CD4-positive, alpha-beta T cell treated with Interleukin-2 at 100 ng/mL for 4 hours (primary cell): Measurements from ENCODE around the gene SLC46A3.
"Not testable (repeated sequence)": the region's sequence is repeated elsewhere in the genome, so short reads cannot be mapped to it uniquely, and the experiment has no call there.

ENCODE experiments used
- DNase-seq: peaks from one replicate; pipeline ENCODE4 v3.0.0-alpha.2; 2020; ENCODE audit warnings: low spot score

SLC46A3 gene

GRCh38 chr13:28730762-28731161 is 12.0 kb upstream of the SLC46A3 start:
- DNase-seq = no peak

GRCh38 chr13:28729541-28729940 is 10.8 kb upstream of the SLC46A3 start:
- no peak for DNase-seq

DNA sequence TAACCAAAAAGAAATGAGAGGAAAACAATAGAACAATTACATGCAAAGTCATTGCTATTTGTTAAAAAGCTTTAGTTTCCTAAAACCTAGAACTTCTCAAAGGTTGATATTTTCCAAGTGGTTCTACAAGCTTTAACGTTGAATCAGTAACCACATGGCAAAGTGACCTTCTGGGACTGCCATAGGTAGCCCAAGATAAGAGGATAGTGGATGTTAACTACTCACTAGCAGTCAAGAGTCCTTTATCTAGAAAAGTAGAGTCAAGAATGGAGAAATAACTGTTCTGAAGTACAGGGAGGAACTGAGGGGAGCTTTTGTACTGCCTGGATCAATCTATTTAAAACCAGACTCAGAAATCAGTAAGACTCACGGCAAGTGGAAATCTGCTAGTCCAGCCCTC is 9.9 kb upstream of the SLC46A3 start:
- DNase-seq = no peak

DNA sequence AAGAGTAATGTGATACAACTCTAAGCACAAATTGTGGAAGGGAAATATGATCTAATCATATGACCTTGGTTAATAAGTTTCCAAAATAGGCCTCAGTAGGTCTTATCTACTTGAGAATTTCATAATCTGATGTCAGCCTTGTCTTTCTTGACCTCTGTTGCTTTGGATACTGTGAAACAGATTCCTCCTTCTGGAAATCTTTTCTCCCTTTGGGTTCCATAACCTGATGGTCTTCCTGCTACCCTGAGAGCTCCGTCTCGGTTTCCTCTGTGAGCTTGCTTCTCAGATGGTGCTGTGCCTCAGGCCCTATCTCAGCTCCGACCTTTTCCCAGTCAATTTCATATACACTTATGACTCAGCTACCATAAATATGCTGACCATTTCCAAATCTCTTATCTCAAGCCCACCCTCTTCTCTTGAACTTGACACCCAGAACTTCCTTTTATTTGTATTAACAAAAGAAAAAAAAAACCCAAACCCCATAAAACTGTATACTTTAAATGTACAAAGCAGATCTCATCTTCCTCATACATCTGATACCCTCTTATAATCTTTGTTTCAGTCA is 6.4 kb upstream of the SLC46A3 start:
- no peak for DNase-seq

- no peak for DNase-seq
Observed at GRCh38 chr13:28723806-28724205, 5.0 kb upstream of the SLC46A3 start.

DNA sequence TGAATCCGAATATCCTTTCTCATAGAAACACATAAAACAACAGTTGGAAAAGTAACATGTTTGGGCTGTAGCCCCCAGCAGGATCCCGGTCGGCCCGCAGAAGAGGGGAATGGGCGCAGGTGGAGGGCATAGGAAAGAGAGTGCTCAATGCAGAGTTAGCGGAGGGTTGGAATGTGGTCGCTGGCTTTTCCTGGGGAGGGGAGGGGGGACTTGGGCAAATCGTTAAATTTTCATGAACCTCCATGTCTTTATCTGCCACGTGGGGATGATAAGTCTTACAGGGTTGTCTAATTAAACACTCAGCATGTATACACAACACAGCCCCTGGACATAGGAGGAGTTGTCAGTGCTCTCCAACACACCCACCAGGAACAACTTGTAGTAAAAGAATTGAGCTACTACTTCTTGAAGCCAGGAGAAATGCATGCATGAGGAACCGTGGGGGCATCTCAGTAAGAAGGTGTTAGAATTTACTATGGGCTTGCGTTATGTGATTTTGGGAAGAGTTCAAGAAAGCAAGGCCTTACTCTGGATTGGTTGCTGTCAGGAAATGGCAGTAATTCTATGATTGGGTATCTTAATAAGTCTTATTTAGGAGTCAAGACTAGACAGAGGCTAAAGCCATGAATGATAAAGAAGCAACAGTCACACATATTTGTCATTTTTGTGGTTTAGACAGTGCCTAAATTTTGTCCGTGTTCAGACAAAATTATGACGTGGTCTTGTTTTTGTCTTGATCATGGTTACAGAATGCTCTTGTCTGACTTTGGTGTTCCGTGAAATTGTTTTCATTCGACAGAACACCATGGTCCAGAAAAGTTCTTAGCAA is 671 bp upstream of the SLC46A3 start:
- no peak for DNase-seq

- no peak for DNase-seq
Observed at GRCh38 chr13:28718196-28718542, 601 bp downstream of the SLC46A3 start.

GRCh38 chr13:28717170-28717569 is 1.6 kb downstream of the SLC46A3 start:
- no peak for DNase-seq

DNA sequence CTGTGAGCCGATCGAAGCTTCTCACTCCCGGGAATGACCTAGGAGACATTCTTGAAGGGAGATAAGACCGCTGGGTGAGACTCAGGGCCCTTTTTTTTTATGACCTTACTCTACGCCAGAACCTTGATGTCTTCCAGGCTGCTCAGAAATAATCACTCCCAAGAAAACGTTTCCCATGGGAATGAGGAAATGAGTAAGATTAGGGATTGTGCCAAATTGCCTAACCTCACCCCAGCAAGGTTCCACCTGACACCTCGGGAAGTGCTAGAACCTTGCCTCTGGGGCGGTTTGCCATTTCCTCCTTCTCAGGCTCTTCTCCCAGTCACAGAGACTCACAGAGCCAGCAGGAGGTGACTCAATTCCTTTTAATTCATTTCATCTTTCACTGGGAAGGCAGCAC is 2.3 kb downstream of the SLC46A3 start:
- DNase-seq = no peak

GRCh38 chr13:28714651-28715050 is 4.1 kb downstream of the SLC46A3 start:
- no peak for DNase-seq

GRCh38 chr13:28710161-28710560 is 8.6 kb downstream of the SLC46A3 start:
- no peak for DNase-seq

GRCh38 chr13:28707629-28708427 is 10.9 kb downstream of the SLC46A3 start:
- peak; percentile 8 for DNase-seq

DNA sequence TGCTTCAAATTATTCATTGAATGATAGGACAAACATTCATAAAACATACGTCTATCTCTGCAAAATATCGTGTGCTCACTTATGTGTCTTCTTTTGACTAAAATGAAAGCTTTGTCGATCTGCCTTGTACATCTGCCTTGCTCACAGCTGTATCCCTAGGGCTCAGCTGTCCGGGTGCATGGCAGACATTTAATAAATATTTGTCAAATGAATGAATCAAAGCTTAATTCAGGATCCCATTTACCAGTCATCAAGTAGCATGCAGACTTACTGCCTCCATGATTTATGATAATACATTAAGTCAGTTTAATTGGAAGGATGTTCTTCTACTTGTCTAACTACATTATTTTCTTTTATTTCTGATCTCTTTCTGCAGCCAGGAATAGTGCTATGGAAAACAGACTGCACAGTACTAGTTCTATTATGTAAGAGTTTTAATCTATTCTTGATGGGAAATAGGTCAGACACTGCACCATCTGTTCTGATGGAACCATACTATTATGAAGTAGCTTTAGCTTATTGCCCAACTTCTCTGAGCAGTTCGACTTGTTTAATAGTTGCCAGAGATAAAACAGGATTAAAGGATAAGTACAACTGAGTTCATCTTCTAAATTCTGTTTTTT is 13.2 kb downstream of the SLC46A3 start:
- DNase-seq = no peak

- no peak for DNase-seq
Observed at GRCh38 chr13:28704919-28705318, 13.9 kb downstream of the SLC46A3 start.

DNA sequence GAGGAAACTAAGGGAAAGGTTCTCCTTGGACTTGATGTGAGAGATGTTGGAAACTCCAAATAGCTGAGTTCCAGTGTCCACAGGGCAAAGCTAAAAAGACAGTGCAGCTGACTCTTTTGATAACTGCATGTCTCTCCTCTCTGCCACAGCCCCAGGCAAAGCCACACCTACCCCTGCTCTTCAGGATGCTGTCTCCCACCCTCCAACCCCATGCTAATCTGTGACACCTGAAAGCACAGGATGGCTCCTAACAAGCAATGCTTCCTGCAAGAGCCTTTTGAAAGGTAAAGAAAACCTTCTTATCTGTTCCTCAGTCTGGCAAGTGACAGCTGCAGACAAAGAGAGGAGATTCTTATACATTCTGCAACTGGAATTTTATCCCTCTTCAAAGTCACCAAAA is 14.5 kb downstream of the SLC46A3 start:
- no peak for DNase-seq

- no peak for DNase-seq
Observed at GRCh38 chr13:28699246-28699645, 19.5 kb downstream of the SLC46A3 start.

GRCh38 chr13:28697441-28697840 is 21.3 kb downstream of the SLC46A3 start:
- no peak for DNase-seq

DNA sequence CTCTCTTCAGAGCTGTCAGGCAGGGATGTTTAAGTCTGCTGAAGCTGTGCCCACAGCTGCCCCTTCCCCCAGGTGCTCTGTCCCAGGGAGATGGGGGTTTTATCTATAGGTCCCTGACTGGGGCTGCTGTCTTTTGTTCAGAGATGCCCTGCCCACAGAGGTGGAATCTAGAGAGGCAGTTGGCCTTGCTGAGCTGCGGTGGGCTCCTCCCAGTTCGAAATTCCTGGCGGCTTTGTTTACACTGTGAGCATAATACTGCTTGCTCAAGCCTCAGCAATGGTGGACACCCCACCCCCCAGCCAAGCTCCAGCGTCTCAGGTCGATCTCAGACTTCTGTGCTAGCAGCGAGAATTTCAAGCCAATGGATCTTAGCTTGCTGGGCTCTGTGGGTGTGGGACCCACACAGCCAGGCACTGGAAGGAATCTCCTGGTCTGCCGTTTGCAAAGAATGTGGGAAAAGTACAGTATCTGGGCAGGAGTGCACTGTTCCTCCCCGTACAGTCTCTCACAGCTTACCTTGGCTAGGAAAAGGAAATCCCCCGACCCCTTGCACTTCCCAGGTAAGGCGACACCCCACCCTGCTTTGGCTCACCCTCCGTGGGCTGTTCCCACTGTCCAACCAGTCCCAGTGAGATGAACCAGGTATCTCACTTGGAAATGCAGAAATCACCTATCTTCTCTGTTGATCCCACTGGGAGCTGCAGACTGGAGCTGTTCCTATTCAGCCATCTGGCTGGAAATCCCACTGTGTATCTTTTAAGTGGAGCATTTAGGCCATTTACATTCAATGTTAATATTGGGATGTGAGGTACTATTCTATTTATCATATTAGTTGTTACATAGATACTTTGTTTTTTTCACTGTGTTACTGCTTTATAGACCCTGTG is 24.9 kb downstream of the SLC46A3 start:
- not testable (repeated sequence) for DNase-seq

- no peak for DNase-seq
Observed at GRCh38 chr13:28685892-28686291, 32.9 kb downstream of the SLC46A3 start.

GRCh38 chr13:28685114-28685513 is 33.7 kb downstream of the SLC46A3 start:
- no peak for DNase-seq

DNA sequence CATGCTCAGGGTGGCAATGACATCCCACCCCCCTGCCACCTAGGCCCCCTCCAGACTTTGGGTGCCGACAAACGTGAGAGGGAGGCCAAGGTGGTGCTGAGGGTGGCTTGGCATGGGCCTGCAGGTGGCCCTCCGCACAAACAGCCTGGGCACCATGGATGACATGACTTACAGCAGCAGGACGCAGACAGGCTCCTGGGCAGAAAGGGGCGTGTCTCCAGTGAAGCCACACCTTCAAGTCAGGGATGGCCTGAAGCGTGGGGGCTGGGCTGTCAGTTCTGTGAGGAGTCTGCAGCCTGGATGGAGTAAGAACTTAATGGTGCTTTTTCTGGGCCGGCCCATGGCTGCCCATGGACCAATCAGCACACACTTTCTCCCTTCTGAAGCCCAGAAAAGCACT is 34.5 kb downstream of the SLC46A3 start:
- DNase-seq = no peak

DNA sequence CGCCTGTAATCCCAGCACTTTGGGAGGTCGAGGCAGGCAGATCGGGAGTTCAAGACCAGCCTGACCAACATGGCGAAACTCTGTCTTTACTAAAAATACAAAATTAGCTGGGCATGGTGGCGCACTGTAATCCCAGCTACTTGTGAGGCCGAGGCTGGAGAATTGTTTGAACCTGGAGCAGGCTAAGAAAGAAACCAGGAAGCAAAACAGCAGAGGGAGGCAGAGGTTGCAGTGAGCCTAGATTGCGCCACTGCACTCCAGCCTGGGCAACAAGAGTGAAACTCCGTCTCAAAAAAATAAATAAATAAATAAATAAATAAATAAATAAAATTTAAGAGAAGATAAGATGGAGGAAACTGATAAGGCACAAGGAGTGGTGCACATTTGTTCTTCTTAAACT is 35.6 kb downstream of the SLC46A3 start:
- not testable (repeated sequence) for DNase-seq
